NCI-H1694 (cell line): ENCODE data around the gene IGFL2.
"Not testable (repeated sequence)": the region's sequence is repeated elsewhere in the genome, so short reads cannot be mapped to it uniquely, and the experiment has no call there.

Source experiments
- DNase-seq: peaks from one replicate; lab custom pipeline; 2025; lab: John Stamatoyannopoulos, UW

Gene IGFL2

DNA sequence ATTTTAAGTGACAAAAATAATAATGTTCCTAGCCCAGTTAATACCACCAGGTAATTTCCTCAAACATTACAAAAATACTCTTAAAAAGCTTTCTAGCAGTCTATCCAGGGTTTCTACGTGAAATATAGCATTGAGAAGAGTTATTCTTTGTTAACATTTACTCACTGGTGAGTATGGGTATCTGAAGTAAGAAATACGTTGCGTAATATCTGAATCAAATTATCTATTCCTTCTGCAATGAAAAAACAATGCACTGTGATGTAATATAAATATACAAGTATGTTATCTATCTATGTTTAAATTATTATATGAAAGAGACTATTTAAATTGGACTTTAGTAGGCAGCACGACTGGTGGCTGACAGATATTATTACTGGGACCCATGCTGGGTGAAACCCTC lies 5.7 kb upstream of the IGFL2 start:
- DNase-seq = no peak

DNA sequence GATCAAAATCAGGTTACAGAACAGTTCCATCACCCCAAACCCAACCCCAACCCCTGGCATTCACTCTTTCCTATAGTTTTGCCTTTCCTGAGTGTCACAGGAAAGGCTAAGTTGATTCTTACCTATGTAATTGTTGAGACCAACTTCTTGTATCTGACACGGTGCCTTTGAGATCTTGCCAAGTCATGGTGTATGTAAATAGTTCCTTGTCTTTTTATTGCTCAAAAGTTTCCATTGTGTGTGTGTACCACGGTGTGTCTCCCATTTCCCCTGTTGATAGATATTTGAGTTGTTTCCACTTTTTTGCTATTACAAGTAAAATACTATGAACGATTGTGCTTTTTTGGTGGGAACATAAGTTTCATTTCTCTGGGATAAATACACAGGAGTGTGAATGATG lies 3.3 kb upstream of the IGFL2 start:
- no peak for DNase-seq

GRCh38 chr19:46147166-46147740 lies 785 bp upstream of the IGFL2 start:
- DNase-seq = no peak

DNA sequence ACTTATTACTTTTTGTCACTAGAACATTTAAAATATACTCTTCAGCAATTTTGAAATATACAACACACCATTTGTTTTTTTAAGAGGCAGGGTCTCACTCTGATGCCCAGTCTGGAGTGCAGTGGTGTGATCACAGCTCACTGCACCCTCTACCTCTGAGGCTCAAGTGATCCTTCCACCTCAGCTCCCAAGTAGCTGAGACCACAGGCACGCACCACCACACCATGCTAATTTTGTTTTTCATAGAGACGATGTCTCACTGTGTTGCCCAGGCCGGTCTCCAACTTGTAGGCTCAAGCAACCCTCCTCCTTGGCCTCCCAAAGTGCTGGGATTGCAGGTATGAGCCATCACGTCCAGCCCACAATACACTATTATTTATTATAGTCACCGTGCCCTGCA lies 2.6 kb downstream of the IGFL2 start:
- DNase-seq = no peak

GRCh38 chr19:46155237-46155636 lies 7.2 kb downstream of the IGFL2 start:
- DNase-seq = no peak

GRCh38 chr19:46159418-46160232 lies 11.6 kb downstream of the IGFL2 start:
- DNase-seq = no peak

DNA sequence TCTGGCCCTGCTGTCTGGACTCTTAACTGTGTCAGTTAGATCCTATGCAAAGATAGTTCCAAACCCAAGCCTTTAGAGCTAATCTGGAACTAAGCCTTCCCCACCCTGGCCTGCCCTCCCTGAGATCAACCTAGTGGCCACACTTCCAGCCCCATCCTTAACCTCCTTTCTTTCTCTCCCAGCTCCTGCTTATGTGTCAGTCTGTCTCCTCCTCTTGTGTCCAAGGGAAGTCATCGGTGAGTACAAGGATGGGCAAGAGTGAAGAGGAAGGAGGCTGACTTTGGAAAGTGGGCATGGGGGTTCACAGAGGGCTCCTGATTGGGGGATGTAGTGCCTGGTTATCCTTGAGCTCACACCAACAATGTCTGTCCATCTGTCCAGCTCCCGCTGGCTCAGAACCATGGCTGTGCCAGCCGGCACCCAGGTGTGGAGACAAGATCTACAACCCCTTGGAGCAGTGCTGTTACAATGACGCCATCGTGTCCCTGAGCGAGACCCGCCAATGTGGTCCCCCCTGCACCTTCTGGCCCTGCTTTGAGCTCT lies 12.3 kb downstream of the IGFL2 start:
- DNase-seq = no peak

DNA sequence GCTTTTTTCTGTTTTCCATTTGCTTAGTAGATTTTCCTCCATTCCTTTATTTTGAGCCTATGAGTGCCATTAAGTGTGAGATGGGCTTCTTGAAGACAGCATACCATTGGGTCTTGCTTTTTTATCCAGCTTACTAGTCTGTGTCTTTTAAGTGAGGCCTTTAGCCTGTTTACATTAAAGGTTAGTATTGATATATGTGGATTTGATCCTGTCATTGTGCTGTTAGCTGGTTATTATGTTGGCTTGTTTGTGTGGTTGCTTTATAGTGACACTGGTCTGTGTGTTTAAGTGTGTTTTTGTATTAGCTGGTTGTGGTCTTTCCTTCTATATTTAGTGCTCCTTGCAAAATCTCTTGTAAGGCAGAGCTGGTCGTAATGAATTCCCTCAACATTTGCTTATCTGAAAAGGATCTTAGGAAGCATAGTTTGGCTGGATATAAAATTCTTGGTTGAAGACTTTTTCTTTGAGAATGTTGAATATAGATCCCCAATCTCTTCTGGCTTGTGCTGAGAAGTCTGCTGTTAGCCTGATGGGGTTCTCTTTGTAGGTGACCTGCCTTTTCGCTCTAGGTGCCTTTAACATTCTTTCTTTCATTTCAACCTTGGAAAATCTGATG lies 13.7 kb downstream of the IGFL2 start:
- not testable (repeated sequence) for DNase-seq

GRCh38 chr19:46162731-46163130 lies 14.7 kb downstream of the IGFL2 start:
- DNase-seq = no peak

DNA sequence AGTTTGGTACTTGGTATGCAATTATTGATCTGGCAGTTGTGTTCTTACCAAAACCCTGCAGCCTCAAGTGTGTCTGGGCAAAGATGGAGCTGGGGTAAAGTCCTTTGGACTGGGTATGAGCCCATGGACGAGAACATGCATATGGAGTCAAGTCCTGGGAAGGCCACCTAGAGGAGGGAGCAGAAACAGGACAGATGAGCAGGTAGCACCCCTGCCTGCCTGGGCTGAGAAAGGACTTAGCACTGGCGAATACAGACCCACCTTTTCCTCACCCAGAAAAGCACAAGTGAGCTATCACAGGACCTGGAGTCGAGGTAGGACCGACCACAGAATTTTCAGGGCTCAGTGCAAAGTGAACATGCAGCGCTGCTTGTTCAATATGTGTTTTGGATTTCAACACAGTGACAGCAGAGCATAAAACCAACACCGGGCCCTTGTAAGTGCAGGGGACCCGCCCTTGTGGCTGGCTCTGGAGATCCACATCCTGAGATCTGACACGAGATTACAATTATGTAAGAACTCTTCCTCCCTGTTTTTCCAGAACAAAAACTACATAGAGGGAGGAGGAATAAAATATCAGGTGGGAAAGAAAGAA lies 25.9 kb downstream of the IGFL2 start:
- no peak for DNase-seq

GRCh38 chr19:46176116-46176860 lies 28.2 kb downstream of the IGFL2 start:
- DNase-seq = no peak

GRCh38 chr19:46179076-46179759 lies 31.2 kb downstream of the IGFL2 start:
- DNase-seq = no peak

- DNase-seq = no peak
Measured at GRCh38 chr19:46180701-46181387, 32.8 kb downstream of the IGFL2 start.

DNA sequence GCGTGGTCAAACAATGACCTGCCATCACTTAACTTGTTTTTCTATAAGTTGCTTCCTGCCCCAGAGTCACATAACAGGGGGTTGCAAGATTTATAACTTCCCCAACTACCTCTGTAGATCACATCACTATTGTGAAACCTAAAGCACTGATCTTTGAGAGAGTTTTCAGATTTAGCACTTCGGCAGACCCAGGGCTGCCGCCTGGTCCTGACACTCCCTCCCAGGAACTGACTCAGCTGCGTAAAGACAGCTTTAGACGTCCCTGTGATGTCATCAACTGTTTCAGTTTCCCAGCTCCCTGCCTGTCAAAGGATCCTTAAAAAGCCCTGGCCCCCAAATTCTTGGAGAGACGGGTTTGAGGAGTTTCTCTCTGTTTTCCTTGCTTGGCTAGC lies 33.3 kb downstream of the IGFL2 start:
- no peak for DNase-seq

DNA sequence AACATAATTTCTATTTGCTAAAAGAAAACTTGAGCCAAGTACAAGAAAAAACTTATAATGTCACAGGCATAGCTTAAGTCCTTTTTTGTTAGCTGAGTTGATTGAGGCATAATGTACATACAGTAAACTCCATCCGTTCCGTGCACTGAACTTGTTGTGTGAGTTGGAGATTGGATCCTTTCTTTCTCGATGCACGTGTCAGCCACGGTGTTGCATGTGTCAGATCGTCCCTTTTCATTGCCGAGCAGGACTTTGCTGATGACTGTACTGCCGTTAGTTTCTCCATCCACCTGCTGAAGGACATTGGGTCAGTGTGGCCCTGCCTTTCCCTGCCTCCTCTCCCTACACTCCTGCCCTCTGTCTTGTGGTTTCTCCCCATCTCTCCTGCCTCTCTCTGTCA lies 34.4 kb downstream of the IGFL2 start:
- DNase-seq = no peak

DNA sequence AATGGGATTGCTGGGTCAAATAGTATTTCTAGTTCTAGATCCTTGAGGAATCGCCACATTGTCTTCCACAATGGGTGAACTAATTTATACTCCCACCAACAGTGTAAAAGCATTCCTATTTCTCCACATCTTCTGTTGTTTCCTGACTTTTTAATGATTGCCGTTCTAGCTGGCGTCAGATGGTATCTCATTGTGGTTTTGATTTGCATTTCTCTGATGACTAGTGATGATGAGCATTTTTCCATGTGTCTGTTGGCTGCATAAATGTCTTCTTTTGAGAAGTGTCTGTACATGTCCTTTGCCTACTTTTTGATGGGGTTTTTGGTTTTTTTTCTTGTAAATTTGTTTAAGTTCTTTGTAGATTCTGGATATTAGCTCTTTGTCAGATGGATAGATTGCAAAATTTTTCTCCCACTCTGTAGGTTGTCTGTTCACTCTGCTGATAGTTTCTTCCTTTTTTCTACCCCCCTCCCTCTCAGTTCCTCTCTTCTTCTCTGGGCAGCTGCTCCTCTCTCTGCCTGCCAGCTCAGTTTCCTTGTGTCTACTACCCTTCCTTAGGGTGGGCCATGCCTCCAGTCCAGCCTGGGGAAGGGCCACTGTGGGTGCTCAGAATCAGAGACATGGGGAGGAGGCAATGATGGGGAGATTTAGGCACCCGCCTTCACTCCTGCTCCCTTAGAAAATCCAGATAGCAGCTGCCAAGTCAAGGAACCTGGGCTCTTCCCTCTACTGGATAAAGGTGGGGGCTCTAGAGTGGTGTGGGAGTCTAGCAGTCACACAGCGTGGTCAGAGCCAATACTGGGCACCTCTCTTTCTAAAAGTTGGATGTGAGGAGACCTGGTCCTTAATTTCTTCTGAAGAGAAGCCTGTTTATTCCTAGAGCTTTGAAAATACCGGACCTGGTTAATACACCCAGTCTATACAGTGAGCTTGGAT lies 37.0 kb downstream of the IGFL2 start:
- DNase-seq = not testable (repeated sequence)

GRCh38 chr19:46186101-46186716 lies 38.2 kb downstream of the IGFL2 start:
- no peak for DNase-seq

- DNase-seq = no peak
Measured at GRCh38 chr19:46186717-46187101, 38.7 kb downstream of the IGFL2 start.
